HEK293 (cell line): Measurements from ENCODE around the gene CHID1.

Source experiments
- CTCF ChIA-PET: fragments of 350-600 bp; formaldehyde crosslinking; extraction: SDS; loops from one replicate; lab custom pipeline; 2021; ENCODE audit warnings: antibody characterized with exemption; lab: Yijun Ruan, JAX
- POLR2A ChIA-PET: fragments of 300-600 bp; formaldehyde crosslinking; extraction: SDS; loops from one replicate; lab custom pipeline; 2020; ENCODE audit warnings: antibody characterized with exemption, inconsistent platforms; lab: Yijun Ruan, JAX
- H3K27ac ChIP-seq: fragments of 200-500 bp; sonication (Bioruptor generic); 2 replicates; pipeline ENCODE4 v1.5.1; 2014; ENCODE audit warnings: low read depth, low read length, control low read depth, inconsistent platforms; ENCODE audit errors: extremely low read depth
- H3K36me3 ChIP-seq, 2 experiments: fragments of 200-500 bp in 1 of 2; sonication (Bioruptor generic) in 1 of 2; 1 replicate in 1 of 2; 2 replicates in 1 of 2; pipeline ENCODE4 v1.5.1; 2014 to 2017; ENCODE audit warnings: inconsistent platforms in 2 of 2, low read length in 2 of 2; ENCODE audit not compliant: control insufficient read depth in 2 of 2, insufficient read depth in 1 of 2
- H3K4me1 ChIP-seq: fragments of 200-500 bp; sonication (Bioruptor generic); 2 replicates; pipeline ENCODE4 v1.5.1; 2014; ENCODE audit warnings: mild to moderate bottlenecking, low read length, inconsistent platforms; ENCODE audit not compliant: control insufficient read depth, insufficient read depth
- H3K4me3 ChIP-seq: 2 replicates; pipeline ENCODE4 v1.5.1; 2011; ENCODE audit warnings: low read depth, mild to moderate bottlenecking, control low read depth, low read length, moderate library complexity
- H3K9me3 ChIP-seq: fragments of 200-500 bp; sonication (Bioruptor generic); 2 replicates; pipeline ENCODE4 v1.5.1; 2014; ENCODE audit warnings: low read depth, low read length, inconsistent platforms; ENCODE audit not compliant: control insufficient read depth, insufficient read depth
- KLF1 ChIP-seq: fragments of 450-650 bp; formaldehyde crosslinking; IDR thresholded peaks from 2 replicates; pipeline ENCODE4 v1.5.1; 2016; ENCODE audit warnings: missing biosample characterization, missing genetic modification characterization
- KLF10 ChIP-seq: fragments of 450-650 bp; IDR thresholded peaks from 2 replicates; pipeline ENCODE4 v1.5.1; 2018; ENCODE audit warnings: missing biosample characterization, mild to moderate bottlenecking, missing genetic modification characterization
- KLF8 ChIP-seq: fragments of 450-650 bp; formaldehyde crosslinking; IDR thresholded peaks from 2 replicates; pipeline ENCODE4 v1.5.1; 2016; ENCODE audit warnings: missing biosample characterization, missing genetic modification characterization
- KLF9 ChIP-seq: fragments of 450-650 bp; formaldehyde crosslinking; IDR thresholded peaks from 2 replicates; pipeline ENCODE4 v1.5.1; 2016; ENCODE audit warnings: missing biosample characterization, missing genetic modification characterization, low read depth
- OVOL3 ChIP-seq: fragments of 450-650 bp; formaldehyde crosslinking; IDR thresholded peaks from 2 replicates; pipeline ENCODE4 v1.5.1; 2016; ENCODE audit warnings: missing biosample characterization, missing genetic modification characterization
- PBX3 ChIP-seq: sonication (generic); formaldehyde crosslinking; IDR thresholded peaks from 2 replicates; pipeline ENCODE4 v1.8.1; 2022; ENCODE audit warnings: mild to moderate bottlenecking, moderate library complexity, missing genetic modification reagents
- SP3 ChIP-seq: fragments of 450-650 bp; formaldehyde crosslinking; IDR thresholded peaks from 2 replicates; pipeline ENCODE4 v1.5.1; 2016; ENCODE audit warnings: missing biosample characterization, missing genetic modification characterization
- SP7 ChIP-seq: fragments of 450-650 bp; formaldehyde crosslinking; IDR thresholded peaks from 2 replicates; pipeline ENCODE4 v1.5.1; 2016; ENCODE audit warnings: missing biosample characterization, missing genetic modification characterization
- ZBTB11 ChIP-seq: fragments of 450-650 bp; formaldehyde crosslinking; conservative IDR thresholded peaks from 2 replicates; pipeline ENCODE4 v1.5.1; 2016; ENCODE audit warnings: low read depth, missing biosample characterization, missing genetic modification characterization
- ZBTB20 ChIP-seq: fragments of 450-650 bp; formaldehyde crosslinking; IDR thresholded peaks from 2 replicates; pipeline ENCODE4 v1.5.1; 2016; ENCODE audit warnings: missing biosample characterization, missing genetic modification characterization
- ZBTB26 ChIP-seq: fragments of 450-650 bp; formaldehyde crosslinking; optimal IDR thresholded peaks from 2 replicates; pipeline ENCODE3; 2016; ENCODE audit warnings: missing biosample characterization, mild to moderate bottlenecking, missing genetic modification characterization
- ZNF335 ChIP-seq: fragments of 450-650 bp; formaldehyde crosslinking; conservative IDR thresholded peaks from 2 replicates; pipeline ENCODE4 v1.5.1; 2016; ENCODE audit warnings: missing biosample characterization, missing genetic modification characterization
- ZNF426 ChIP-seq: fragments of 450-650 bp; formaldehyde crosslinking; IDR thresholded peaks from 2 replicates; pipeline ENCODE4 v1.5.1; 2017; ENCODE audit warnings: missing biosample characterization, missing genetic modification characterization, mild to moderate bottlenecking, inconsistent platforms, moderate library complexity
- ZNF473 ChIP-seq: fragments of 450-650 bp; formaldehyde crosslinking; IDR thresholded peaks from 2 replicates; pipeline ENCODE4 v1.5.1; 2017; ENCODE audit warnings: missing biosample characterization, missing genetic modification characterization
- ZNF501 ChIP-seq: fragments of 450-650 bp; formaldehyde crosslinking; IDR thresholded peaks from 2 replicates; pipeline ENCODE4 v1.5.1; 2016; ENCODE audit warnings: missing biosample characterization, missing genetic modification characterization
- ZNF76 ChIP-seq: fragments of 450-650 bp; formaldehyde crosslinking; IDR thresholded peaks from 2 replicates; pipeline ENCODE4; 2016; ENCODE audit warnings: low read depth, missing biosample characterization, missing genetic modification characterization, borderline replicate concordance
- ZNF768 ChIP-seq: fragments of 450-650 bp; formaldehyde crosslinking; IDR thresholded peaks from 2 replicates; pipeline ENCODE4 v1.5.1; 2018; ENCODE audit warnings: missing biosample characterization, mild to moderate bottlenecking, missing genetic modification characterization
- ZNF776 ChIP-seq: fragments of 450-650 bp; formaldehyde crosslinking; IDR thresholded peaks from 2 replicates; pipeline ENCODE4 v1.5.0; 2017; ENCODE audit warnings: missing biosample characterization, missing genetic modification characterization, borderline replicate concordance
- ZNF792 ChIP-seq: fragments of 450-650 bp; formaldehyde crosslinking; IDR thresholded peaks from 2 replicates; pipeline ENCODE4 v1.5.1; 2016; ENCODE audit warnings: missing biosample characterization, missing genetic modification characterization
- ZSCAN16 ChIP-seq: fragments of 450-650 bp; formaldehyde crosslinking; IDR thresholded peaks from 2 replicates; pipeline ENCODE4 v1.5.1; 2016; ENCODE audit warnings: missing biosample characterization, missing genetic modification characterization
- ZSCAN5A ChIP-seq: fragments of 450-650 bp; formaldehyde crosslinking; IDR thresholded peaks from 2 replicates; pipeline ENCODE4 v1.5.1; 2016; ENCODE audit warnings: missing biosample characterization, missing genetic modification characterization
- ZXDB ChIP-seq: fragments of 450-650 bp; formaldehyde crosslinking; IDR thresholded peaks from 2 replicates; pipeline ENCODE4 v1.5.1; 2016; ENCODE audit warnings: missing biosample characterization, missing genetic modification characterization
- TF ChIP-seq, protein P1 (sequence below): fragments of 450-650 bp; formaldehyde crosslinking; IDR thresholded peaks from 2 replicates; pipeline ENCODE4 v1.5.1; 2016; ENCODE audit warnings: missing biosample characterization, missing genetic modification characterization

The CHID1 gene

GRCh38 chr11:910589-911030 lies at the start of gene CHID1:
Gene CHID1, minus strand, starts transcription at chr11:910810. Its CDS starts 5,994 bp downstream, at chr11:904816.
- H3K4me3 ChIP-seq: peak within 1 kb of the TSS; percentile 83
- POLR2A ChIA-PET: interaction anchor here (0.6 to 1.9 kb wide), 9 partner anchors 8 to 127 kb away, joined by 3 to 6 read pairs (median 3); partner anchors contain the start of gene AP2A2
- H3K27ac ChIP-seq: peak within 1 kb of the TSS; percentile 88
- no peaks in the 10 kb centered on the region for H3K4me1 ChIP-seq
- TF ChIP-seq ZSCAN5A (tag by site-specific recombination) (peak; percentile 82; the same call in 1 of the 2 replicates), KLF10 (tag by site-specific recombination) (peak; percentile 68), ZNF426 (no peak), SP3 (tag by site-specific recombination) (peak; percentile 56), KLF8 (tag by site-specific recombination) (peak; percentile 17; the same call in 1 of the 2 replicates), ZNF776 (tag by site-specific recombination) (no peak), ZNF768 (tag by site-specific recombination) (no peak), ZNF792 (tag by site-specific recombination) (no peak), SP7 (tag by site-specific recombination) (no peak), ZBTB20 (tag by site-specific recombination) (peak; percentile 29; the same call in 1 of the 2 replicates), ZNF501 (no peak), ZXDB (peak; percentile 51; the same call in 1 of the 2 replicates), ZNF76 (0 out of 2 replicates have a peak, but pooled peaks have one; percentile 27), ZBTB11 (tag by site-specific recombination) (peak; percentile 76; the same call in 1 of the 2 replicates), OVOL3 (tag by site-specific recombination) (no peak), ZSCAN16 (tag by site-specific recombination) (no peak), ZNF473 (no peak), KLF1 (no peak), ZNF335 (0 out of 2 replicates have a peak, but pooled peaks have one; percentile 1), ZBTB26 (tag by site-specific recombination) (peak; percentile 70), KLF9 (tag by site-specific recombination) (peak; percentile 97), PBX3 (CRISPR knock-in tag) (0 out of 2 replicates have a peak, but pooled peaks have one; percentile 21)
- TF ChIP-seq, protein P1, sequence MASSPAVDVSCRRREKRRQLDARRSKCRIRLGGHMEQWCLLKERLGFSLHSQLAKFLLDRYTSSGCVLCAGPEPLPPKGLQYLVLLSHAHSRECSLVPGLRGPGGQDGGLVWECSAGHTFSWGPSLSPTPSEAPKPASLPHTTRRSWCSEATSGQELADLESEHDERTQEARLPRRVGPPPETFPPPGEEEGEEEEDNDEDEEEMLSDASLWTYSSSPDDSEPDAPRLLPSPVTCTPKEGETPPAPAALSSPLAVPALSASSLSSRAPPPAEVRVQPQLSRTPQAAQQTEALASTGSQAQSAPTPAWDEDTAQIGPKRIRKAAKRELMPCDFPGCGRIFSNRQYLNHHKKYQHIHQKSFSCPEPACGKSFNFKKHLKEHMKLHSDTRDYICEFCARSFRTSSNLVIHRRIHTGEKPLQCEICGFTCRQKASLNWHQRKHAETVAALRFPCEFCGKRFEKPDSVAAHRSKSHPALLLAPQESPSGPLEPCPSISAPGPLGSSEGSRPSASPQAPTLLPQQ: peak; percentile 34; the same call in 1 of the 2 replicates
- CTCF ChIA-PET: interaction anchor here (0.6 to 0.8 kb wide), 2 partner anchors 12 to 136 kb away, joined by 3 to 5 read pairs; no protein-coding TSS in a partner anchor
- peaks cover 0 to 29% of the 10 kb centered on the region in 2 experiments; a peak in 2 of 3 replicates for H3K36me3 ChIP-seq
- H3K9me3 ChIP-seq: no peaks in the 10 kb centered on the region
